ENCODE results near the gene ARHGAP22.
"Not testable (repeated sequence)": the region's sequence is repeated elsewhere in the genome, so short reads cannot be mapped to it uniquely, and the experiment has no call there.

Gene ARHGAP22

GRCh38 chr10:48604991-48605508, at the start of gene ARHGAP22:
Gene ARHGAP22 (minus strand): TSS chr10:48605073. CDS start chr10:48604796, 277 bp downstream.
- DNase-seq (ENCODE audit: low spot score), result peak; percentile 90

GRCh38 chr10:48653944-48654698, 49.2 kb upstream of the ARHGAP22 start:
- DNase-seq (ENCODE audit: low spot score), result no peak

GRCh38 chr10:48653347-48653746, 48.5 kb upstream of the ARHGAP22 start:
- no peak for DNase-seq (ENCODE audit: low spot score)

- no peak for DNase-seq (ENCODE audit: low spot score)
Measured at GRCh38 chr10:48652344-48652743, 47.5 kb upstream of the ARHGAP22 start.

GRCh38 chr10:48651839-48652238, 47.0 kb upstream of the ARHGAP22 start:
- DNase-seq (ENCODE audit: low spot score), result no peak

- no peak for DNase-seq (ENCODE audit: low spot score)
Measured at GRCh38 chr10:48651293-48651692, 46.4 kb upstream of the ARHGAP22 start.

- no peak for DNase-seq (ENCODE audit: low spot score)
Measured at GRCh38 chr10:48649349-48649944, 44.6 kb upstream of the ARHGAP22 start.

- DNase-seq (ENCODE audit: low spot score), result no peak
Measured at GRCh38 chr10:48648172-48648942, 43.5 kb upstream of the ARHGAP22 start.

- not testable (repeated sequence) for DNase-seq (ENCODE audit: low spot score)
Measured at GRCh38 chr10:48647073-48647472, 42.2 kb upstream of the ARHGAP22 start.

GRCh38 chr10:48645600-48645999, 40.7 kb upstream of the ARHGAP22 start:
- DNase-seq (ENCODE audit: low spot score), result no peak

- not testable (repeated sequence) for DNase-seq (ENCODE audit: low spot score)
Measured at GRCh38 chr10:48641099-48641690, 36.3 kb upstream of the ARHGAP22 start.

- DNase-seq (ENCODE audit: low spot score), result no peak
Measured at GRCh38 chr10:48640326-48640725, 35.5 kb upstream of the ARHGAP22 start.

GRCh38 chr10:48639632-48640031, 34.8 kb upstream of the ARHGAP22 start:
- no peak for DNase-seq (ENCODE audit: low spot score)

GRCh38 chr10:48638739-48639527, 34.1 kb upstream of the ARHGAP22 start:
- DNase-seq (ENCODE audit: low spot score), result no peak

GRCh38 chr10:48638158-48638557, 33.3 kb upstream of the ARHGAP22 start:
- DNase-seq (ENCODE audit: low spot score), result no peak

- DNase-seq (ENCODE audit: low spot score), result no peak
Measured at GRCh38 chr10:48636901-48637300, 32.0 kb upstream of the ARHGAP22 start.

- no peak for DNase-seq (ENCODE audit: low spot score)
Measured at GRCh38 chr10:48636231-48636630, 31.4 kb upstream of the ARHGAP22 start.

GRCh38 chr10:48634984-48635557, 30.2 kb upstream of the ARHGAP22 start:
- DNase-seq (ENCODE audit: low spot score), result no peak

- no peak for DNase-seq (ENCODE audit: low spot score)
Measured at GRCh38 chr10:48634198-48634983, 29.5 kb upstream of the ARHGAP22 start.

Data from iPS-NIHi11 (cell line).